NCI-H146 treated with DMSO at 0.1 percent for 48 hours (cell line): Measurements from ENCODE around the gene SMURF1.
"Not testable (repeated sequence)": the region's sequence is repeated elsewhere in the genome, so short reads cannot be mapped to it uniquely, and the experiment has no call there.

Experiments used
- DNase-seq: peaks from one replicate; lab custom pipeline; 2025; ENCODE audit not compliant: unreplicated experiment; lab: John Stamatoyannopoulos, UW

SMURF1 gene

DNA sequence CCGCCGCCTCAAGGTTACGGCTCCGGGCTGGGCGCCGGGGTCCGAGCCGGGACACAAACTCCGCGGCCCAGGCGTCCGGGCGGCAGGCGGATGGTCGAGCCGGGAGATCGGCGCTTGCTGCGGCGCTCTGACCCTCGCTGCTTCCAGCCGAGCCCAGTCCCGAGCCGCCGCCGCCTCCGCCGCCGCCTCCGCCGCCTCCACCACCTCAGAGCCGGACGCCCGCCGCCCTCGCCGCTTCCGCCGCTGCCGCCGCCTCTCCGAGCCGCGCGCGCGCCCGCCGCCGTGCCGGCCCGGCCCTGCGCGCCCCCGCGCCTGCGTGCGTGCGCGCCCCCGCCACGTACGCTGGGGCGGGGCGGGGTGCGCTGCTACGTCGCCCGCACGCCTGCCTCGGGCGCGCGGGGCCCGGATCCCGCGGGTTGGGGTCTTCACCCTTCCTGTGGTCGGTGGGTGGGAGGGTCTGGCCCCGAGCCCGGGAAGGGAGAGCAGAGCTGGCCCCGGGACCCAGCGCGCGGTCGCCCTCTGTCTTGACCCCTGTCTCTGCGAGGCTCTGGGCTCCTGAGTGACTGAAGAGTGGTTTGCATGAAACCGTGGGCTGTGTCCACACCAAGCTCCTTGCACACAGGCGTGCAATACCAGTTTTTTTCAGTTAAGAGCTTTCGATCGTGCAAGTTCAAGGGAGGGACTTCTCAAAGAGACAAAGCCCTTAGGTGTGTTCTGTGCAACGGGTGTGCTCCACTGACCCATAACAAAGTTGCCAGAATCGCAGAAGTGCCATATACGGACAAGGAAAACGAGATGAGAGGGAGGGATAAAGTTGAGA, at the start of gene SMURF1:
Gene SMURF1 (minus strand): TSS at position 256 of the 820 bp plus-strand sequence. CDS start 328 bp downstream, outside the sequence.
- DNase-seq: peak; percentile 35

DNA sequence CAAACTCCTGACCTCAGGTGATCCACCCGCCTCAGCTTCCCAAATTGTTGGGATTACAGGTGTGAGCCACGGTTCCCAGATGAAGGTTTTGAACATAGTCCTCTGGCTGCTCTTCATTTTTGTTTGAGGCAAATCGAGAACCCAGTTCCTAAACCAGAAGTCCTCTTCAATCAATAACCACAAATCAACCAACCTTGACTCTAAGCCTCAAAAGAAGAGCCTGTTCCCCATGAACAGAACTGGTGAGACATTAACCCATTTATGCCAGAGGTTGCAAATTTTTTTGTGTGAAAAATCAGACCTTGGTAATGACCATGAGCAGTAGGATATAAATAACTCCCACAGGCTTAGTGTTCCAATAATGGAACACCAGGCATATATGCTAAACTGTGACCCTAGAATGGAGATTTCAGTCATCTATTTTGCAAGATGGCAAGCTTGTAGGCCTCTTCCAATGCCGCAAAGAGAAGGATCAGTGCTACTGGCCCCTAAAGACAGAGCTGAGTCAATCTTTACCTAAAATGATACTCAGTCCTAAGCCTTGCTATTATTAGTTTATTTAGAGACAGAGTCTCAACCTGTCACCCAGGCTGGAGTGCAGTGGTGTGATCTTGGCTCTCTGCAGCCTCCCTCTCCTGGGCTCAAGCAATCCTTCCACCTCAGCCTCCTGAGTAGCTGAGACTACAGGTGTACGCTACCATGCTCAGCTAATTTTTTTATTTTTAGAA, 48.1 kb upstream of the SMURF1 start:
- no peak for DNase-seq

DNA sequence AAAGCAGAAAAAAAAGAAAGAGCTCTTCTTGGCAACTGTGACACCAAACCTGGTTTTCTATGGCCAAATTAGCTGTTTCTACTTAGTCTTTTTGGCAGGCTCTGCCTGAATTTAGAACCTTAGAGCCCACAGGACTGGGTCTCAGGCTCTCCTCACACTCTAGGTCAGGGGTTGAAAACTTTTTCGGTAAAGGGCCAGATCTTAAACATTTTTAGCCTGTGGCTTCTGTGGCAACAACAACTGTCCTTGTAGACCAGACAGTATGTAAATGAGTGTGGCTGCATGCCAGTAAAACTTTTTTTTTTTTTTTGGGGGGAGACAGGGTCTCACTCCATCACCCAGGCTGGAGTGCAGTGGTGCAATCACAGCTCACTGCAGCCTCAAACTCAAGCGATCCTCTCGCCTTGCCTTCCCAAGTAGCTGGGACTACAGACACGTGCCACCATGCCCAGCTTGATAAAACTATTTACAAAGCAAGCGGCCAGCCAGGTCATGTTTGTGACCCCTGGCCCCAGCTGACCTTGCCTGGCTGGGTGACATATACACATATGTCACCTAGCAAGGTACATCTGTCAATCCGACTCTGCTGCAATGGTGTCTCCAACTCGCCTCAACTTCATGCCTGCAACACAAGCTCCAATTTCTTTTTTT, 46.6 kb upstream of the SMURF1 start:
- DNase-seq: no peak

DNA sequence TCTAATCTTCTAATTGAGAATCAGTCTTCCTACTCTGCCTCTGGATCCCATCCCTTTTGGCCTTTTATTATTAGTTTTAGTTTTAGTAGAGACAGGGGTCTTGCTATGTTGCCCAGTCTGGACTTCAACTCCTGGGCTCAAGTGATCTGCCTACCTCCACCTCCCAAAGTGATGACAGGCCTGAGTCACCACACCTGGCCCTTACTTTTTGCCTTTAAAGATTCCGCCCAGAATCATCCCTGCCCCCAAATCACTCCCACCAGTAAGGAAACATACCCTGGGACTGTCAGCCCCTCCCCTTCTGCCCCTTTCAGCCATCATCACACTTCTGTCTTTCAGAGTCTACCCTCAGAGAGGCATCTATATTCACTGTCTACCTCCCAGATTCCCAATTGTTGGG, 45.3 kb upstream of the SMURF1 start:
- no peak for DNase-seq

DNA sequence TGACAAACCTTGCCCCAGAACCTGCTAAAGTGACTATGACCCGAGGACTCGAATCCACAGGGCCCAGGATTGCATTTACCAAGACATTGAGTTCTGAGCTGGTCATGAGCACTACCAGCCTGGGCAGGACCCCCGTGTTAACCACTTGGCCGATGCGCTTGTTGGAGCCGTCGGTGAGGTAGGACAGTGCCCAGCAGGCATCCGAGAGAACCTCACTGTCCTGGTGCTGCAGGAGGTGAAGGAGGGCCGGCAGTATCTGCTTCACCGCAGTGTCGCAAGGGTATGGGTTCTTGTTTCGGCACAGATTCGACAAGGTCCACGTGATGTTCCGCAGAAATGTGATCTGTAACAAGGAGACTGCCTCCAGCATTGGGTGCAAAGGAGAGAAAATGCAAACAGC, 44.3 kb upstream of the SMURF1 start:
- no peak for DNase-seq

DNA sequence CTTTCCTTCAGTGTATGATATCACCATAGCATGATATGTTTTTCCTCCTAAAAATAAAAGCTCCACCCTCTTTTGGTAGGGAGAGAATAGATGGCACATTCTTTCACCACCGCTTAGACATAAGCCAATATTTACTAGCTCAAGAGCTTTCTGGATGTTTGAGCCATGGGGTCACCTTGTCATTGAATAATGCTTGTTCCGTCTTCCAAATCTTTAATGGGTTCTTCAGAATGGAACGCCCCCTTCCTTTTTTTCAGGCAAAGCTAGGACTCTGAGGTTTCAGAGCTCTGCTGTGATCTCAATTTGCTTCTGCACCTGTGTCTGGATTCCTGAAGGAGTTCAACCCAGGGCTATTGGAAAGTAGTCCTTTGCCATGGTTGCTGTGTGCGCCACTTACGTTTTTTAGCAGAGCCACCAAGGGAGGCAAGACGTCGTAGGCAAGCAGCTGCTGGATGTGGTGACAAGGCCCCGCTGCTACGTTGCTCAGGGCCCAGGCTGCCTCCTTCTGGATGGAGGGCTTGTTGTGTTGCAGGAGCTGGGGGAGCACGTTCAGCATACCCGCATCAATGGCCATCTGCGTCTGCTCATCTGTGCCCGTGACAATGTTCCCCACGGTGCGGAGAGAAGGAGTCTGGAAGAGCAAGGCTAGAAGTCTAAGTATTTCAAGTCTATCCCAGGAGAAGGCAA, 40.8 kb upstream of the SMURF1 start:
- no peak for DNase-seq

DNA sequence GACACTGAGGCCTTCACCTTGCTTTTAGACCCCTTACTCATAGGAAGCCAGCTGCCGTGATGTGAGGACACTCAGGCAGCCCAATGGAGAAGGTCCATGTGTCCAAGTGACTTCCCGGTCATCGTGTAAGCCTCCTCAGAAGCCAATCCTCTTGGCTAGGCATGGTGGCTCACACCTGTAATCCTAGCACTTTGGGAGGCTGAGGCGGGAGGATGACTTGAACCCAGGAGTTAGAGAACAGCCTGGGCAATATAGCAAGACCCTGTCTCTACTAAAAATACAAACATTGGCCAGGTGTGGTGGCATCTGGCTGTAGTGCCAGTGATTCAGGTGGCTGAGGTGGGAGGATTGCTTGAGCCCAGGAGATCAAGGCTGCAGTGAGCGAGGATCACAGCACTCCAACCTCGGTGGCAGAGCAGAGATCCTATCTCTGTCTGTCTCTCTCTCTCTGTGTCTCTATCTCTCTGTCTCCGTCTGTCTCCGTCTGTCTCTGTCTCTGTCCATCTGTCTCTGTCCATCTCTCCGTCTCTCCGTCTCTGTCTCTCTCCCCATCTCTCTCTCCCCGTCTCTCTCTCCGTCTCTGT, 36.3 kb upstream of the SMURF1 start:
- DNase-seq: no peak

DNA sequence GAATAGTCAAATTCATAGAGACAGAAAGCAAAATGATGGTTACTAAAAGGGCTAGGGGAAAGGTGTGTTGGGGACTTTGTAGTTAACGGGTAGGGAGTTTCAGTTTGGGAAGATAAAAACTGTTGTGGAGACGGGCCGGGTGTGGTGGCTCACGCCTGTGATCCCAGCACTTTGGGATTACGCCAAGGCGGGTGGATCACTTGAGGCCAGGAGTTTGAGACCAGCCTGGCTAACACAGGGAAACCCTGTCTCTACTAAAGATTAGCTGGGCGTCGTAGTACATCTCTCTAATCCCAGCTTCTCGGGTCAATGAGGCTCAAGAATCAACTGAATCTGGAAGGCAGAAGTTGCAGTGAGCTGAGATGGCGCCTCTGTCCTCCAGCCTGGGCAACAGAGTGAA, 33.3 kb upstream of the SMURF1 start:
- DNase-seq: no peak

DNA sequence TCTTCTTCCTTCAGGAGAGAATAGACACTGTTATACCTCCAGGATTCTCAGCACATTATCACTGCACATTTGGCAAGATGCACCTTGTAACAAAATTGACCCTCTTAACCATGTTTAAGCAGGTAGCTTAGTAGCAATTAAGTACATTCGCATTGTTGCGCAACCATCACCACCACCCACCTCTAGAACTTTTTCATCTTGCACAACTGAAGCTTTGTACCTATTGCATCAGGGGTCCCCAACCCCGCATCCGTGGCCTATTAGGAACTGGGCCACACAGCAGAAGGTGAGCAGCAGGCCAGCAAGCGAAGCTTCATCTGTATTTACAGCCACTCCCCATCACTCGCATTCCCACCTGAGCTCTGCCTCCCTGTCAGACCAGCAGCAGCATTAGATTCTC, 29.9 kb upstream of the SMURF1 start:
- DNase-seq: no peak

DNA sequence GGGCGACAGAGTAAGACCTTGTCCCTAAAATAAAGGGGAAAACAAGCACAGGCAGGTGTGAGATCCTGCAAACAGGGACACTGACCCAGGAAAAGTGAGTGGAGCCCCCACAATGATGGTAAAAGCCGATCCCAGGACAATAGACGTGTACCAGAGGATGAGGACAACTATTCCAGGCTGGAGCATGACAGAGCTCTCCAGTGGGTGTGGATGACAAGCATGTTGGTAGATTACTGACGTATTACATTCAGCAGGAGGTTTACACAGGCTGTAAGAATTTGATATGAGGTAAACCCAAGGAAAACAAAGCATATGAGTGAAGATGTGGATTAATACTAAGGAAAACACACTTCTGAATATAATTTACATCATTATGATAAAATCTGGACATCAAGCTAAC, 27.8 kb upstream of the SMURF1 start:
- DNase-seq: no peak

DNA sequence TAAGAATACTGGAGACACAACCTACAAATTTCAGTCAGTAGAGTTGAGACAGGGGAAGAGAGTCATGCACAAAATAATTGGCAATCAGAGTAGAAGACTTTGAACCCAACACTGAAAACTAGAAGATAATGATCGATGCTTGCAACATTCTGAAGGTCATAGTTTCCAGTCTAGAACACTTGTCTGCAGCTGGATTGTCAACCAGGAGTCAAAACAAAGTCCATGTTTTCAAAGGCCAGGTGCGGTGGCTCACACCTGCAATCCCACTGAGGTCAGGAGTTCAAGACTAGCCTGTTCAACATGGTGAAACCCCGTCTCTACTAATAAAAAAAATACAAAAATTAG, 26.8 kb upstream of the SMURF1 start:
- no peak for DNase-seq

DNA sequence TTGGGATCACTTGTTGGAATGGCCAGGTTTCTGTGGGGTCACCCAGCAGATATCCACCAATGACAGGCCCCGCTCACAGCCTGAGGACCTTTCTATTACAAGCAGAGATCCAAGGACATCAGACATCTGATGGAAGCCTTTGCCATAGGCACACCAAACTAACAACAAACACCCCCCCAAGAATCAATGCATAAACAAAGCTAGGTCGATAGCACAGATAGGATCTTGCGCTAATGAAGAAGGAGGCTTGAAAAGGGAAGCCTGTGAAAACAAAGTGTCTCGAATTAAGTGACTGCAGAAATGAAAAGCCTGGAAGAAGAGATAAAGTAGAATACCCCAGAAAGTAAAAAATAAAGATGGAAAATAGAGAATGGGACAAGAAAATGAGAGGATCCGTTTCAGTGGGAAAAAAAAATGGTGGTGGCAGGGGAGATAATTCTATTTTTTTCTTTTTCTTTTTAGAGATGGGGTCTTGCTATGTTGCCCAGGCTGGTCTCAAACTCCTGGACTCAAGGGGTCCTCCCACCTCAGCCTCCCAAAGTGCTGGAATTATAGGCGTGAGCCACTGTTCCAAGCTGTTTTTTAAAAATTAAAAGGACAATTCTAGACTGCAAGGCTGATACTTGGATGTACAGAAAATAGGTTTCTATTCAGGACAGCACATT, 26.3 kb upstream of the SMURF1 start:
- DNase-seq: no peak

DNA sequence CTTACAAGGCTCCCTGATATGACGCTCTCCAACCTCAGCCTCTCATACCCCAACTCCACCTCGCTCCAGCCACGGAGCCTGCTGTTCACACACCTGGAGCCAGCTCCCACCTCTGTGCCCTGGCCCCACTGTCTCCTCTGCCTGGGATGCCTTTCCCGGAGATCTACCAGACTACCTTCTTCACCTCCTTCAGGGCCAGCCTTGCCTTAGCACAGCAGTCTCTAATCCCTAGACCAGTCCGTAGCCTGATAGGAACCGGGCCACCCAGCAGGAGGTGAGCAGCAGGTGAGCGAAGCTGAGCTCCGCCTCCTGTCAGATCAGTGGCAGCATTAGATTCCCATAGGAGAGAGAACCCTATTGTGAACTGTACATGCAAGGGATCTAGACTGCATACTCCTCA, 23.2 kb upstream of the SMURF1 start:
- DNase-seq: no peak

DNA sequence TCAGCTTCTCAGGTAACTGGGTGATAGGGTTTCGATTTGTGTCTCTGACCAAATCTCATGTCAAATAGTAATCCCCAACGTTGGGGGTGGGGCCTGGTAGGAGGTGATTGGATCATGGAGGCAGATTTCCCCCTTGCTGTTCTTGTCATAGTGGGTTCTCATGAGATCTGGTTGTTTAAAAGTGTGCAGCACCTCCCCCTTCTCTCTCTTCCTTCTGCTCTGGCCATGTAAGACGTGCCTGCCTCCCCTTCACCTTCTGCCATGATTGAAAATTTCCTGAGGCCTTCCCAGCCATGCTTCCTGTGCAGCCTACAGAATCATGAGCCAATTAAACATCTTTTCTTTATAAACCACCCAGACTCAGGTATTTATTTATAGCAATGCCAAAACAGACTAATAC, 21.9 kb upstream of the SMURF1 start:
- DNase-seq: no peak

DNA sequence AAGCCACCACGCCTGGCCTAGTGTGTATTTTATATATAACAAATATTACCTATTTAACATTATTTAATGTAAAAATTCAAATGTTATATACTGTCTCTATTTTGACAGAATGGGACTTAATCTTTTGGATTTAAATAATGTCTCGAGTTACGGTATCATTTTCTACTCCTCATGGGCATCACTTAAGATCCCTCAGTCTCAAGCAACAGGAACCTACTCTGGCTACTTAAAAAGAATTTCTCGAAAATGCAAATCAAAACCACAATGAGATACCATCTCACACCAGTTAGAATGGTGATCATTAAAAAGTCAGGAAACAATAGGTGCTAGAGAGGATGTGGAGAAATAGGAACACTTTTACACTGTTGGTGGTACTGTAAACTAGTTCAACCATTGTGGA, 19.8 kb upstream of the SMURF1 start:
- not testable (repeated sequence) for DNase-seq

DNA sequence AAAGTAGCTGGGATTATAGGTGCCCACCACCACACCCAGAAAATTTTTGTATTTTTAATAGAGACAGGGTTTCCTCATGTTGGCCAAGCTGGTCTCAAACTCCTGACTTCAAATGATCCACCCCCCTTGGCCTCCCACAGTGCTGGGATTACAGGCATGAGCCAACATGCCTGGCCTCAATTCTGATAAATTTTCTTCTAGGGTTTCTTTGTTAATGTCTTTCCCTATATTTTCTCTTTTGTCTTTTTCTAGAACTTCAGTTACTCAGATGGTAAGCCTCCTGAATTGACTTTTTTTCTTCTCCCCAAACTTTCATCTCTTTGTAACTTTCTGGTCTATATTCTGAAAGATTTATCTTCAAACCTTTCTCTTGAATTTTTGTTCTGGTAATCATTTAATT, 12.7 kb upstream of the SMURF1 start:
- DNase-seq: no peak

DNA sequence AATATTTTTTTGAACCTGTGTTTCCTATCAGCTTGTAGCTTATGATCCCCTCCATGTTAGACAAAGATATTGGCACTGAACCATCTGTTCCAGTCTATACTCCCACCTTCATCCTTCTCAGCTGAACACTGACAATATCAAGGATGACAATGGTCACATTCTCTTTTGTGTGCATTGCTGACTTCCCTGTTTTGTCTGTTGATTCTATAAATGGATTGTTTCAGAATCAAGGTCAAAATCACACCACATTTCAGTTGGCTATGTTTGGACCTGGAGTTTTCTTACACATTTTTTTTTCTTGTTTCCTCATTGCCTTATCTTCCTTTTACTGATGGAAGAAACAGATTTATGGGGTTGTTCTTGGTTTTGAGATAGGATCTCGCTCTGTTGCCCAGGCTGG, 11.3 kb upstream of the SMURF1 start:
- DNase-seq: no peak

DNA sequence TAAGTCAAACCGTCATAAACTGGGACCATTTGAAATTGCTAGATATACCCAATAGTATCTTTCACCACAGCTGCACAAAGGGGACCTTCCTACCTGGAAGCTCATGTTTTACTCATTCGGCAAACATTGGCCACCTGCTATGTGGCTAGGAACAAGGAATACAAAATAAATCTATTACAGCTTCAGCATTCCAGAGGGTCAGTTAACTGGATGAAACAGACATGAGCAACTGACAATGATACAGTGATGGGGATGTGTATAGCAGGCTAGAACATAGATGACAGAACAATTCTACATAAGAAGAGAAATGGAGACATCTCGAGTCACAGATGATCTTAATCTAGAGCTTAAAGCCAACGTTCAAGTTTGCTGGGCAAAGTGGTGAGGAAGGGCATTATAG, 3.1 kb upstream of the SMURF1 start:
- no peak for DNase-seq

DNA sequence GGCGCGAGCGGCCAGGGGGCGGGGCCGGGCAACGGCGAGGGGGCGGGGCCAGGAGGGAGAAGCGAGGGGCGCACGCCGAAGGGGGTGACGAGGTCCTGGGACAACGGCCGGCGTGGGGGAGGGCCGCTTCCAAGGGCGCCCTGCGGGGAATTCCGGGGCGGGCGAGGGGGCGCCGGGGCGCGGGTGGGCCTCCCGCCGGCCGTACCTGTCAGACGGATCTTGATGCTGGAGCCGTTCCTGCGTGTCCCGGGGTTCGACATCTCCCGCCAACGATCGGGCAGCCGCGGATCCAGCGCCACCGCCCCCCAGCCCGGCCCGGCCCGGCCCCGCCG, 421 bp downstream of the SMURF1 start:
- DNase-seq: no peak

DNA sequence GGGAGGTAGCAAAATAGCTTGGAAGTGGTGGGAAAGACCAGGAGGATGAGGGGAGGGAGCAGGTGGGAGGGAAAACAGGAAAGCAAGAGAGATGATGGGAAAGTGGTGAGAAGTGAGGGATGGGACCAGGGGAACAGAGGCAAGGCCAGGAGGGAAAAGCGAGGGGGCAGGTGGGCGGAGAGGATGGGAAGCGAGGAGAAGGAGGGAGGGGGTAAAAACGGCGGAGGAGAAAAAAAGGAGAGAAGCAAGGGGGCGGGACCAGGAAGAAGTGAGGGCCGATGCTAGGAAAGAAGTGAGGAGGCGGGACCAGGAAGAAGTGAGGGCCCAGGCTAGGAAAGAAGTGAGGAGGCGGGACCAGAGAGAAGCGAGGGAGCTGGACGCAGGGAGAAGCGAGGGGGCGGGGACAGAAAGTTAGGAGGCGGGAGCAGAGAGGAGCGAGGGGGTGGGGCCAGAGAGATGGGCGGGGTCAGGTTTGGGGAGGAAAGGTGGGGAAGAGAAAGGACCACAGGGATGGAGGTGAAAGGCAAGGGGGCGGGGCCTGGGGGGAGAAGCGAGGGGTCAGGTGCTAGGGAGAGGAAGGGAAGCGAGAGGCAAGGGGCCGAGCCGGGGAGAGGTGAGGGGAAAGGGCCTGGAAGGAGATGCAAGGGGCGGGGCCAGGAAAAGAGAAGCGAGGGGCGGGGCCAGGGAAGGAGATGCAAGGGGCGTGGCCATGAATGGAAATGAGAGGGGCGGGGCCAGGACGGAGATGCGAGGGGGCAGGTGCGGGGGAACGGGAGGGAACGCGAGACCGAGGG, 984 bp downstream of the SMURF1 start:
- DNase-seq: peak; percentile 77
